Endothelial cell of umbilical vein (primary cell): ENCODE results near the gene RIMBP3C.

Experiments
- CTCF ChIP-seq, 2 donors: IDR thresholded peaks; 1 replicate in 1 of 2; 2 replicates in 1 of 2; pipeline ENCODE4 v1.5.1; 2011; ENCODE audit warnings: low read length in 2 of 2, mild to moderate bottlenecking in 2 of 2, moderate library complexity in 2 of 2, control low read depth in 1 of 2, inconsistent platforms in 1 of 2, low read depth in 1 of 2; ENCODE audit not compliant: insufficient read depth in 1 of 2; ENCODE audit errors: extremely low read depth in 1 of 2
- EZH2 ChIP-seq: IDR thresholded peaks from 2 replicates; pipeline ENCODE4 v1.6.1; 2012; ENCODE audit warnings: borderline replicate concordance, low read depth, mild to moderate bottlenecking, moderate library complexity, low read length, inconsistent platforms; ENCODE audit not compliant: severe bottlenecking
- FOS ChIP-seq: IDR thresholded peaks from 2 replicates; pipeline ENCODE4 v1.6.1; 2011; ENCODE audit warnings: mild to moderate bottlenecking, low read length, moderate library complexity, borderline replicate concordance; ENCODE audit not compliant: insufficient read depth
- GATA2 ChIP-seq: IDR thresholded peaks from 2 replicates; pipeline ENCODE4 v1.7.0; 2011; ENCODE audit warnings: low read depth, mild to moderate bottlenecking, moderate library complexity, mixed read lengths, low read length; ENCODE audit not compliant: insufficient read length, insufficient read depth
- JUN ChIP-seq: IDR thresholded peaks from 2 replicates; pipeline ENCODE4 v1.6.1; 2011; ENCODE audit warnings: borderline replicate concordance, low read depth; ENCODE audit not compliant: insufficient read length, insufficient read depth
- MAX ChIP-seq: IDR thresholded peaks from 2 replicates; pipeline ENCODE4 v1.6.1; 2011; ENCODE audit not compliant: insufficient read depth, insufficient read length
- MYC ChIP-seq: IDR thresholded peaks from one replicate; pipeline ENCODE4 v1.6.1; 2011; ENCODE audit warnings: mild to moderate bottlenecking, low read depth, low read length
- POLR2A ChIP-seq: IDR thresholded peaks from 2 replicates; pipeline ENCODE4 v1.6.1; 2012; ENCODE audit warnings: low read depth, mild to moderate bottlenecking, control low read depth, low read length
- POLR2AphosphoS5 ChIP-seq: IDR thresholded peaks from 2 replicates; pipeline ENCODE4 v1.6.1; 2012; ENCODE audit warnings: low read depth, mild to moderate bottlenecking, control low read depth, low read length, moderate library complexity; ENCODE audit not compliant: insufficient read depth

GRCh38 chr22:21573293-21573734, 22.1 kb upstream of the RIMBP3C start:
- TF ChIP-seq POLR2A: no peak
- TF ChIP-seq CTCF (IDR thresholded peaks at IDR 0.05; ENCODE audit: extremely low read depth in 1 of 2, insufficient read depth in 1 of 2, low read depth in 1 of 2, low read length in 2 of 2): no peak
- no peak for TF ChIP-seq JUN
- no peak for TF ChIP-seq MAX
- no peak for TF ChIP-seq MYC
- TF ChIP-seq EZH2: no peak
- TF ChIP-seq POLR2AphosphoS5: no peak
- TF ChIP-seq GATA2: no peak
- no peak for TF ChIP-seq FOS
